Activated T-cell treated with anti-CD3 and anti-CD28 coated beads, Interleukin-2, amount 50 U/mL, for 24 hours (primary cell): ENCODE measurements around the gene MRTFA.

Experiments
- DNase-seq: peaks from one replicate; pipeline ENCODE4 v3.0.0-alpha.2; 2020
- H3K27ac Mint-ChIP-seq: 2 replicates; pipeline ENCODE4 v1.8.0; 2020; ENCODE audit warnings: mild to moderate bottlenecking, mixed read lengths
- H3K27me3 Mint-ChIP-seq: 2 replicates; pipeline ENCODE4 v1.8.0; 2020; ENCODE audit warnings: mixed read lengths
- H3K36me3 Mint-ChIP-seq: 2 replicates; pipeline ENCODE4 v1.8.0; 2020; ENCODE audit warnings: low read depth, mixed read lengths
- H3K4me1 Mint-ChIP-seq: 2 replicates; pipeline ENCODE4 v1.8.0; 2020; ENCODE audit warnings: low read depth, mixed read lengths
- H3K4me3 Mint-ChIP-seq: 2 replicates; pipeline ENCODE4 v1.8.0; 2020; ENCODE audit warnings: mild to moderate bottlenecking, moderate library complexity, mixed read lengths
- H3K9me3 Mint-ChIP-seq: 2 replicates; pipeline ENCODE4 v1.8.0; 2020; ENCODE audit warnings: mixed read lengths

MRTFA gene

GRCh38 chr22:40422558-40423309 is 213.8 kb downstream of the MRTFA start:
- no peak for DNase-seq
- no peak overlapping the region for H3K4me3 Mint-ChIP-seq
- H3K27ac Mint-ChIP-seq, result peak overlapping the region; percentile 73
- H3K27me3 Mint-ChIP-seq, result no peaks in the 10 kb centered on the region
- H3K9me3 Mint-ChIP-seq, result no peaks in the 10 kb centered on the region
- H3K4me1 Mint-ChIP-seq, result peaks cover 1% of the 10 kb centered on the region
- H3K36me3 Mint-ChIP-seq, result peaks cover 84% of the 10 kb centered on the region

GRCh38 chr22:40421941-40422340 is 214.6 kb downstream of the MRTFA start:
- Mint-ChIP-seq H3K36me3 (peaks cover 81% of the 10 kb centered on the region), H3K4me3 (no peak overlapping the region), H3K9me3 (no peaks in the 10 kb centered on the region), H3K4me1 (peaks cover 1% of the 10 kb centered on the region), H3K27ac (peak overlapping the region; percentile 71), H3K27me3 (no peaks in the 10 kb centered on the region)
- no peak for DNase-seq

GRCh38 chr22:40421082-40421350 is 215.5 kb downstream of the MRTFA start:
- peak overlapping the region; percentile 13 for H3K27ac Mint-ChIP-seq
- peaks cover 81% of the 10 kb centered on the region for H3K36me3 Mint-ChIP-seq
- peaks cover 10% of the 10 kb centered on the region for H3K4me1 Mint-ChIP-seq

GRCh38 chr22:40420341-40421081 is 216.0 kb downstream of the MRTFA start:
- Mint-ChIP-seq H3K27me3 (no peaks in the 10 kb centered on the region), H3K4me1 (peaks cover 15% of the 10 kb centered on the region), H3K27ac (peak overlapping the region; percentile 13), H3K9me3 (no peaks in the 10 kb centered on the region), H3K4me3 (no peak overlapping the region), H3K36me3 (peaks cover 81% of the 10 kb centered on the region)
- DNase-seq, result no peak

More at GRCh38 chr22:40421082-40421350, 215.5 kb downstream of the MRTFA start:
- no peak overlapping the region for H3K4me3 Mint-ChIP-seq
- H3K9me3 Mint-ChIP-seq, result no peaks in the 10 kb centered on the region
- no peak for DNase-seq
- H3K27me3 Mint-ChIP-seq, result no peaks in the 10 kb centered on the region

GRCh38 chr22:40419718-40420117 is 216.8 kb downstream of the MRTFA start:
- H3K36me3 Mint-ChIP-seq, result peaks cover 81% of the 10 kb centered on the region
- H3K4me3 Mint-ChIP-seq, result no peak overlapping the region
- H3K27ac Mint-ChIP-seq, result peak overlapping the region; percentile 28
- H3K4me1 Mint-ChIP-seq, result peaks cover 23% of the 10 kb centered on the region
- no peaks in the 10 kb centered on the region for H3K27me3 Mint-ChIP-seq
- DNase-seq, result no peak
- H3K9me3 Mint-ChIP-seq, result no peaks in the 10 kb centered on the region

GRCh38 chr22:40418366-40419201 is 217.9 kb downstream of the MRTFA start:
- H3K36me3 Mint-ChIP-seq, result peaks cover 85% of the 10 kb centered on the region
- H3K27me3 Mint-ChIP-seq, result no peaks in the 10 kb centered on the region
- H3K27ac Mint-ChIP-seq, result no peak overlapping the region
- H3K4me1 Mint-ChIP-seq, result peaks cover 24% of the 10 kb centered on the region
- no peaks in the 10 kb centered on the region for H3K9me3 Mint-ChIP-seq
- H3K4me3 Mint-ChIP-seq, result no peak overlapping the region
- DNase-seq, result no peak

GRCh38 chr22:40417881-40418280 is 218.6 kb downstream of the MRTFA start:
- no peak for DNase-seq
- H3K27ac Mint-ChIP-seq, result peak overlapping the region; percentile 22
- peaks cover 79% of the 10 kb centered on the region for H3K36me3 Mint-ChIP-seq
- no peak overlapping the region for H3K4me3 Mint-ChIP-seq
- H3K4me1 Mint-ChIP-seq, result peaks cover 24% of the 10 kb centered on the region
- H3K27me3 Mint-ChIP-seq, result no peaks in the 10 kb centered on the region
- H3K9me3 Mint-ChIP-seq, result no peaks in the 10 kb centered on the region

GRCh38 chr22:40417041-40417440 is 219.5 kb downstream of the MRTFA start:
- H3K4me1 Mint-ChIP-seq, result peaks cover 28% of the 10 kb centered on the region
- no peaks in the 10 kb centered on the region for H3K9me3 Mint-ChIP-seq
- no peaks in the 10 kb centered on the region for H3K27me3 Mint-ChIP-seq
- DNase-seq, result no peak
- peak overlapping the region; percentile 90 for H3K27ac Mint-ChIP-seq
- no peak overlapping the region for H3K4me3 Mint-ChIP-seq
- H3K36me3 Mint-ChIP-seq, result peaks cover 77% of the 10 kb centered on the region

GRCh38 chr22:40416636-40417035 is 219.9 kb downstream of the MRTFA start:
- DNase-seq, result no peak
- Mint-ChIP-seq H3K27ac (peak overlapping the region; percentile 90), H3K36me3 (peaks cover 77% of the 10 kb centered on the region), H3K9me3 (no peaks in the 10 kb centered on the region), H3K4me3 (no peak overlapping the region), H3K4me1 (peaks cover 28% of the 10 kb centered on the region), H3K27me3 (no peaks in the 10 kb centered on the region)

- Mint-ChIP-seq H3K9me3 (no peaks in the 10 kb centered on the region), H3K4me3 (no peak overlapping the region), H3K27ac (peak overlapping the region; percentile 90), H3K27me3 (no peaks in the 10 kb centered on the region), H3K36me3 (peaks cover 77% of the 10 kb centered on the region), H3K4me1 (peaks cover 28% of the 10 kb centered on the region)
- no peak for DNase-seq
Observed at GRCh38 chr22:40416267-40416570, 220.3 kb downstream of the MRTFA start.

- Mint-ChIP-seq H3K4me3 (no peak overlapping the region), H3K36me3 (peaks cover 77% of the 10 kb centered on the region)
Observed at GRCh38 chr22:40415531-40416266, 220.8 kb downstream of the MRTFA start.

GRCh38 chr22:40414838-40415505 is 221.5 kb downstream of the MRTFA start:
- Mint-ChIP-seq H3K27ac (peak overlapping the region; percentile 90), H3K9me3 (no peaks in the 10 kb centered on the region), H3K4me3 (no peak overlapping the region), H3K36me3 (peaks cover 80% of the 10 kb centered on the region), H3K4me1 (peaks cover 28% of the 10 kb centered on the region), H3K27me3 (no peaks in the 10 kb centered on the region)
- no peak for DNase-seq

More at GRCh38 chr22:40415531-40416266, 220.8 kb downstream of the MRTFA start:
- peak overlapping the region; percentile 90 for H3K27ac Mint-ChIP-seq
- H3K4me1 Mint-ChIP-seq, result peaks cover 28% of the 10 kb centered on the region
- H3K9me3 Mint-ChIP-seq, result no peaks in the 10 kb centered on the region
- DNase-seq, result no peak
- no peaks in the 10 kb centered on the region for H3K27me3 Mint-ChIP-seq

GRCh38 chr22:40414311-40414710 is 222.2 kb downstream of the MRTFA start:
- peaks cover 80% of the 10 kb centered on the region for H3K36me3 Mint-ChIP-seq
- no peak for DNase-seq
- H3K27ac Mint-ChIP-seq, result peak overlapping the region; percentile 90
- no peaks in the 10 kb centered on the region for H3K27me3 Mint-ChIP-seq
- H3K4me3 Mint-ChIP-seq, result no peak overlapping the region
- no peaks in the 10 kb centered on the region for H3K9me3 Mint-ChIP-seq
- H3K4me1 Mint-ChIP-seq, result peaks cover 27% of the 10 kb centered on the region

- no peak for DNase-seq
- no peak overlapping the region for H3K4me3 Mint-ChIP-seq
- H3K9me3 Mint-ChIP-seq, result no peaks in the 10 kb centered on the region
- H3K27me3 Mint-ChIP-seq, result no peaks in the 10 kb centered on the region
- H3K36me3 Mint-ChIP-seq, result peaks cover 83% of the 10 kb centered on the region
- peak overlapping the region; percentile 90 for H3K27ac Mint-ChIP-seq
- H3K4me1 Mint-ChIP-seq, result peaks cover 27% of the 10 kb centered on the region
Observed at GRCh38 chr22:40413873-40414272, 222.6 kb downstream of the MRTFA start.
